Fibroblast of pulmonary artery (primary cell): ENCODE measurements around the gene PUS1.

Experiments
- DNase-seq: peaks from one replicate; pipeline ENCODE4 v3.0.0-alpha.2; 2010; ENCODE audit warnings: low read depth
- H3K4me3 ChIP-seq: replicated peaks from 2 replicates; pipeline ENCODE4 v1.5.1; 2011; ENCODE audit warnings: low read depth, mild to moderate bottlenecking, control low read depth, low read length, moderate library complexity
- CTCF ChIP-seq: IDR thresholded peaks from 2 replicates; pipeline ENCODE4 v1.5.1; 2011; ENCODE audit warnings: mild to moderate bottlenecking, control low read depth, low read length, inconsistent platforms; ENCODE audit errors: missing control alignments

The PUS1 gene

GRCh38 chr12:131909752-131910219, 19.3 kb upstream of the PUS1 start:
- DNase-seq, result no peak
- no peak overlapping the region for H3K4me3 ChIP-seq
- no peak for TF ChIP-seq CTCF

- H3K4me3 ChIP-seq, result no peak overlapping the region
- TF ChIP-seq CTCF, result no peak
- no peak for DNase-seq
These were observed 18.6 kb upstream of the PUS1 start for GRCh38 chr12:131910302-131911027.

- H3K4me3 ChIP-seq, result no peak overlapping the region
- no peak for DNase-seq
- no peak for TF ChIP-seq CTCF
These were observed 17.9 kb upstream of the PUS1 start for GRCh38 chr12:131911028-131911650.

- no peak overlapping the region for H3K4me3 ChIP-seq
- no peak for DNase-seq
- no peak for TF ChIP-seq CTCF
These were observed 17.1 kb upstream of the PUS1 start for GRCh38 chr12:131911851-131912477.

GRCh38 chr12:131912518-131913274, 16.4 kb upstream of the PUS1 start:
- no peak overlapping the region for H3K4me3 ChIP-seq
- DNase-seq, result peak; percentile 87
- TF ChIP-seq CTCF, result no peak

GRCh38 chr12:131913666-131914065, 15.4 kb upstream of the PUS1 start:
- no peak for TF ChIP-seq CTCF
- H3K4me3 ChIP-seq, result no peak overlapping the region

More at GRCh38 chr12:131913666-131914065, 15.4 kb upstream of the PUS1 start:
- DNase-seq, result no peak
